Ovary (tissue), 9 donors: ENCODE data around the gene RFXAP. TPM values are rescaled to one million over a fixed set of nuclear protein-coding genes. Genes with fewer than 3 reads are reported as not detected.

Experiments
- DNase-seq, 5 donors: peaks; one replicate each; pipeline ENCODE4 v3.0.0-alpha.2; 2019 to 2020
- H3K27ac ChIP-seq, 2 donors: fragments of 200-600 bp; one replicate each; pipeline versions ENCODE4 v1.5.1 to v1.8.0; 2019 to 2022
- H3K27me3 ChIP-seq: fragments of 200-600 bp; one replicate; pipeline ENCODE4 v1.8.0; 2022
- H3K36me3 ChIP-seq: fragments of 200-600 bp; sonication (generic); one replicate; pipeline ENCODE4 v1.5.1; 2019
- H3K4me1 ChIP-seq: one replicate; pipeline ENCODE4 v1.8.1; 2013; ENCODE audit warnings: mild to moderate bottlenecking, moderate library complexity; ENCODE audit not compliant: insufficient read depth
- H3K4me3 ChIP-seq: fragments of 200-600 bp; sonication (generic); one replicate; pipeline ENCODE4 v1.5.1; 2017
- H3K9me3 ChIP-seq, 2 donors: fragments of 200-600 bp in 1 of 2; sonication (generic) in 1 of 2; one replicate each; pipeline versions ENCODE4 v1.5.1 to v1.8.1; 2013 to 2019; ENCODE audit warnings: mild to moderate bottlenecking in 1 of 2, moderate library complexity in 1 of 2
- EP300 ChIP-seq: sonication (generic); formaldehyde crosslinking; IDR thresholded peaks from one replicate; pipeline ENCODE4 v1.6.1; 2017; ENCODE audit warnings: antibody characterized with exemption
- POLR2A ChIP-seq: fragments of 450-650 bp; IDR thresholded peaks from one replicate; pipeline ENCODE4 v1.6.1; 2017; ENCODE audit warnings: antibody characterized with exemption, mild to moderate bottlenecking, moderate library complexity
- WGBS, 3 donors: extraction: QIAGEN DNeasy Blood & Tissue Kit in 1 of 3; methylation state at CpG; one replicate each; pipeline versions ENCODE4 v1.1.5 to v1.1.7; 2013 to 2017; 5-methylcytosine and 5-hydroxymethylcytosine counted together
- intact Hi-C, 4 donors: fragments of 100-400 bp; cut with DNase I; formaldehyde crosslinking; loops; one replicate each; pipeline versions ENCODE4 v1.11.0 to v1.15.1; 2022 to 2023
- polyA plus RNA-seq, 2 donors: library from polyadenylated mRNA; stranded (reverse); fragments of 200-250 nt in 1 of 2; fragments of 350-450 nt in 1 of 2; fragmentation: Illumina TruSeq in 1 of 2; extraction: RNeasy Lipid Tissue Mini Kit (QIAGEN cat#74804) in 1 of 2; gene quantifications; one replicate each; pipeline ENCODE4 v1.2.3, GENCODE V29; 2013 to 2014
- total RNA-seq, 7 donors: library from RNA; depleted of rRNA in 2 of 7; stranded (reverse); fragments of >200 nt in 2 of 7; fragmentation: NEBNext Ultra II Directional in 3 of 7; extraction: Animal tissue kit (Norgen Biotek cat#: 25700) in 3 of 7; gene quantifications; one replicate each; pipeline versions ENCODE4 v1.1.0 to v1.2.4, GENCODE V29; 2016 to 2023
- TF ChIP-seq, protein P1 (sequence below), 3 donors: fragments of 450-650 bp in 2 of 3; fragments of 200-600 bp in 1 of 3; IDR thresholded peaks; one replicate each; pipeline versions ENCODE4 v1.5.1 to v1.8.0; 2016 to 2022; ENCODE audit warnings: antibody characterized with exemption in 3 of 3, mild to moderate bottlenecking in 1 of 3
- donor health status: DM: no; HTN: no; CAD: no; lungs with moderate emphysema.
- donor health status: DM: no; HTN: no; CAD: no.
- donor health status: Bipolar disorder and iron deficiency.
- donor health status: DM: yes; HTN: yes; CAD: no.
- donor health status: DM: no; HTN: no; CAD: no.
- donor health status: DM: yes; HTN: yes; CAD: no.

The RFXAP gene
- total and polyA plus RNA-seq, 9 donors: 5.4 to 10.9 (median 7.4) TPM

DNA sequence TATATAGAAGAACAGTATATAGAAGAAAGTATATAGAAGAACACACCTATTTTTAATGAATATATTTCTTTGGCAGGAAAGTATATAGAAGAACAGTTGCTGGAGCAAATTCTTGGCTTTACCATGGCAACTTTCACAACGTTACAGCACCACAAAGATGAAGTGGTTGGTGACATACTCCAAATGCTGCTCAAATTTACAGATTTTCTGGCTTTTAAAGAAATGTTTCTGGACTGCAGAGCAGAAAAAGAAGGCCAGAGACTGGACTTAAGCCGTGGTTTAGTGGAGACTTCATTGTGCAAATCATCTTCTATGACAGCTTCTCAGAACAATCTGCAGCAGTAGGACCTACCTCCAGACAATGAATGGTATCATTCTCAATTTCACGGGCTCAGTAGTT lies 24.3 kb upstream of the RFXAP start:
- 46 to 64% (median 57%) methylated on average over 3 of the region's 3 CpGs for WGBS, 3 donors
- Histone ChIP-seq H3K4me1 (no peaks in the 10 kb centered on the region), H3K36me3 (no peaks in the 10 kb centered on the region), H3K9me3 (no peaks in the 10 kb centered on the region), H3K27me3 (no peaks in the 10 kb centered on the region), H3K27ac (no peak overlapping the region), H3K4me3 (no peak overlapping the region)
- intact Hi-C loops: no loop called here
- TF ChIP-seq POLR2A (no peak), EP300 (no peak)
- TF ChIP-seq, protein P1, sequence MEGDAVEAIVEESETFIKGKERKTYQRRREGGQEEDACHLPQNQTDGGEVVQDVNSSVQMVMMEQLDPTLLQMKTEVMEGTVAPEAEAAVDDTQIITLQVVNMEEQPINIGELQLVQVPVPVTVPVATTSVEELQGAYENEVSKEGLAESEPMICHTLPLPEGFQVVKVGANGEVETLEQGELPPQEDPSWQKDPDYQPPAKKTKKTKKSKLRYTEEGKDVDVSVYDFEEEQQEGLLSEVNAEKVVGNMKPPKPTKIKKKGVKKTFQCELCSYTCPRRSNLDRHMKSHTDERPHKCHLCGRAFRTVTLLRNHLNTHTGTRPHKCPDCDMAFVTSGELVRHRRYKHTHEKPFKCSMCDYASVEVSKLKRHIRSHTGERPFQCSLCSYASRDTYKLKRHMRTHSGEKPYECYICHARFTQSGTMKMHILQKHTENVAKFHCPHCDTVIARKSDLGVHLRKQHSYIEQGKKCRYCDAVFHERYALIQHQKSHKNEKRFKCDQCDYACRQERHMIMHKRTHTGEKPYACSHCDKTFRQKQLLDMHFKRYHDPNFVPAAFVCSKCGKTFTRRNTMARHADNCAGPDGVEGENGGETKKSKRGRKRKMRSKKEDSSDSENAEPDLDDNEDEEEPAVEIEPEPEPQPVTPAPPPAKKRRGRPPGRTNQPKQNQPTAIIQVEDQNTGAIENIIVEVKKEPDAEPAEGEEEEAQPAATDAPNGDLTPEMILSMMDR (IDR thresholded peaks at IDR 0.05): no peak
- no peak for DNase-seq

DNA sequence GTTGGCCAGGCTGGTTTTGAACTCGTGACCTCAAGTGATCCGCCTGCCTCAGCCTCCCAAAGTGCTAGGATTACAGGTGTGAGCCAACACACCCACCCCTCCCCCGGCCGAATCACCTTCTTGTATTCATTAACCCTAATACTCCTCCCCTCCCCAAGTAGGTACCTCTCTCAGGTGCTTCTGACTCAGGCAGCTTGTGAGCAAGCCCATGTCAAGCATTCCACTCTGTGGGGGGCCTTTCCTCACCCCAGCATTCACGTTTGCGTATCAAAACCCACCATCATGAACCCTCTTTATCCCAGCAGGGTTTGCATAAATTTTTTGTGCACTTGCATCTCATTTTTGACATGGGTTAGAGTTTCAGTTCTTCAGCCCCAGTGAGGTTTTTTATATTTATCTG lies 23.6 kb upstream of the RFXAP start:
- Histone ChIP-seq H3K4me3 (no peak overlapping the region), H3K36me3 (no peaks in the 10 kb centered on the region), H3K27ac (no peak overlapping the region), H3K27me3 (no peaks in the 10 kb centered on the region), H3K4me1 (no peaks in the 10 kb centered on the region), H3K9me3 (no peaks in the 10 kb centered on the region)
- WGBS, 3 donors: 69 to 79% (median 73%) methylated on average over 6 of the region's 6 CpGs
- TF ChIP-seq POLR2A (no peak), EP300 (no peak)
- TF ChIP-seq, protein P1 (IDR thresholded peaks at IDR 0.05): no peak
- intact Hi-C loops: no loop called here
- DNase-seq: no peak

DNA sequence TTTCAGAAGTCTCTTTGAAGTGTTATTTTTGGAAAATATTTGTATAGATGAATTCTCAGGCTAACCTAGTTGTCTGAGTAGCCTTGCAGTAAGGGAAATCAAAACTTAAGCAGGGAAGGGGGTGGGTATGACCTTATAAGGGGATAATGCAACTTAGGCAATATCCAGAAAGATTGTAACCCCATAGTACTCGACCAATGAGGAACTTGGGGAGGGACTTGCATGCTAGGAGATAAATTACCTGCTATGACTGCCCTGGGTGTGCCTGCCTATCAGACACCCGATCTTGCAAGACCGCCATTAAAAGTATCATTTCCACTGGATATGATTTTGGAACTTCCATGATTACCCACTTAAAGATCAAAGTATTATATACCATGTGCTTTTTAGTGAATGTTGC lies 23.0 kb upstream of the RFXAP start:
- Histone ChIP-seq H3K27me3 (no peaks in the 10 kb centered on the region), H3K4me1 (no peaks in the 10 kb centered on the region), H3K4me3 (no peak overlapping the region), H3K9me3 (no peaks in the 10 kb centered on the region), H3K36me3 (no peaks in the 10 kb centered on the region), H3K27ac (no peak overlapping the region)
- intact Hi-C loops: no loop called here
- TF ChIP-seq, protein P1 (IDR thresholded peaks at IDR 0.05): no peak
- no peak for TF ChIP-seq EP300
- no peak for TF ChIP-seq POLR2A
- WGBS, 3 donors: 70 to 82% (median 79%) methylated on average over 3 of the region's 3 CpGs
- no peak for DNase-seq

DNA sequence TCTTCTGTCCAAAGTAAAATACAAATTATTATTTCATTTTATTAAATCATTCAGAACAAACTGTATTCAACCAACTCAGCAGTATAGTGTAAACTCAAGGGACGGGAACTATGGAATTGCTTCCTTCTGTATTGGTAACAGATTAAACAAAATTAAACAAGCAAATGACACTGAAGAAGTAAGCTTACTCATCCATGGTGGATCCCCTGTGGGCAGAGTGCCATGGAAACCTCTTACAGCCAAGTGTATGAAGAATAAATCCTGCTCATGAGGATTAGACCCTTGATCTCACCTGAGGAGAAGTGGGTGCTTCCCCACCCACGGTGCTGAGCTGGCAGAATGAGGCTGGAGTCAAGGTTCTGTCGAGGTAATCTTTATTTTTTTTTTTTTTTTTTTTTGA lies 18.0 kb upstream of the RFXAP start:
- TF ChIP-seq POLR2A: no peak
- no peak for TF ChIP-seq EP300
- TF ChIP-seq, protein P1 (IDR thresholded peaks at IDR 0.05): no peak
- H3K4me1 ChIP-seq: no peaks in the 10 kb centered on the region
- H3K36me3 ChIP-seq: no peaks in the 10 kb centered on the region
- 50 to 56% (median 56%) methylated on average over 3 of the region's 3 CpGs for WGBS, 3 donors
- DNase-seq: no peak
- no peak overlapping the region for H3K27ac ChIP-seq
- H3K9me3 ChIP-seq: no peaks in the 10 kb centered on the region
- H3K4me3 ChIP-seq: no peak overlapping the region
- H3K27me3 ChIP-seq: no peaks in the 10 kb centered on the region
- intact Hi-C loops: no loop called here

DNA sequence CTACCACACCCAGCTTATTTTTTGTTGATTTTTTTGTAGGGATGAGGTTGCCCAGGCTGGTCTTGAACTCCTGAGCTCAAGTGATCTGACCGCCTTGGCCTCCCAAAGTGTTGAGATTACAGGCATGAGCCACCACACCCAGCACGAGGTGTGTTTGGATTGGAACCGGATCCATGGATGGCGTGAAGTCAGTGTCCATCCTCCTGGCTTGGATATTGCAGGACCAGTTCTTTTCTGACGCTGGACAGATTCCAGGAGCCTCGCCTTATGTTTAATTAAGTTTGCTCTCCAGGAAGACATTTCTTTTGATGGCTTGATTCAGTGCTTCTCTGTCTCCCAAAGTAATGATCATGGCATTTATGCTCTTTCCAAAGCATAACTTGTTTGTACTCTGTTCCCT lies 14.4 kb upstream of the RFXAP start:
- DNase-seq: no peak
- H3K27ac ChIP-seq: no peak overlapping the region
- H3K36me3 ChIP-seq: no peaks in the 10 kb centered on the region
- H3K27me3 ChIP-seq: no peaks in the 10 kb centered on the region
- TF ChIP-seq EP300: no peak
- TF ChIP-seq POLR2A: no peak
- TF ChIP-seq, protein P1 (IDR thresholded peaks at IDR 0.05): no peak
- intact Hi-C loops: no loop called here
- no peaks in the 10 kb centered on the region for H3K9me3 ChIP-seq
- no peak overlapping the region for H3K4me3 ChIP-seq
- H3K4me1 ChIP-seq: no peaks in the 10 kb centered on the region
- WGBS, 3 donors: 88 to 91% (median 88%) methylated on average over 6 of the region's 6 CpGs
